Measurements from ENCODE around the gene CYSRT1. TPM values are rescaled to one million over a fixed set of nuclear protein-coding genes. Genes with fewer than 3 reads are reported as not detected.

CYSRT1 gene
- total and polyA plus RNA-seq, 2 donors (not counting 1 experiment from before 2014, with no cell fraction given): 0.22 to 0.51 TPM

GRCh38 chr9:137226338-137227053, 1.5 kb downstream of the CYSRT1 start:
- Mint-ChIP-seq H3K27me3 (peaks cover 4% of the 10 kb centered on the region), H3K9me3 (ENCODE audit: insufficient read depth) (no peaks in the 10 kb centered on the region), H3K27ac (no peak overlapping the region), H3K4me3 (no peak overlapping the region), H3K4me1 (peaks cover 14% of the 10 kb centered on the region)
- no peaks in the 10 kb centered on the region for H3K36me3 ChIP-seq (replicated peaks in 1 of 2; ENCODE audit: control extremely low read depth in 1 of 2, control insufficient read depth in 1 of 2, extremely low read depth in 1 of 2, insufficient read depth in 2 of 2, low read length in 1 of 2)
- TF ChIP-seq EZH2 (IDR thresholded peaks at IDR 0.05; ENCODE audit: borderline replicate concordance, insufficient read depth, low read depth, low read length, poor library complexity, severe bottlenecking) (no peak), CTCF (IDR thresholded peaks at IDR 0.05) (no peak)
- ChIA-PET CTCF (interaction anchor here (0.6 to 7.0 kb wide), 17 partner anchors 12 to 197 kb away, joined by 3 to 76 read pairs (median 5); partner anchors contain the start of genes ANAPC2, NELFB, NPDC1 and SSNA1), POLR2A (interaction anchor here (0.8 kb wide), 1 partner anchor 180 kb away, joined by 5 read pairs; no protein-coding TSS in a partner anchor)
- no peak overlapping the region for H3K4me3 ChIP-seq (ENCODE audit: control extremely low read depth in 1 of 5, extremely low read depth in 1 of 5, insufficient read depth in 1 of 5, low read depth in 2 of 5, low read length in 4 of 5)
- H3K4me2 ChIP-seq (replicated peaks; ENCODE audit: low read depth, low read length, poor library complexity, severe bottlenecking): no peak overlapping the region
- no peaks in the 10 kb centered on the region for H3K9me3 ChIP-seq (ENCODE audit: control extremely low read depth in 1 of 3, control insufficient read depth in 2 of 3, insufficient read depth in 1 of 3, low read length in 2 of 3)
- peaks cover 13 to 31% of the 10 kb centered on the region in 2 donors for H3K4me1 ChIP-seq (ENCODE audit: control insufficient read depth in 2 of 2, insufficient read depth in 2 of 2, low read length in 2 of 2)
- WGBS (ENCODE audit: insufficient coverage): 79% methylated on average over 17 of the region's 18 CpGs
- no peaks in the 10 kb centered on the region for H3K79me2 ChIP-seq (ENCODE audit: control insufficient read depth, insufficient read depth, low read length)
- no peak overlapping the region for H3K9ac ChIP-seq (ENCODE audit: low read length)
- H4K20me1 ChIP-seq (ENCODE audit: control insufficient read depth, insufficient read depth, low read length, poor library complexity, severe bottlenecking): no peaks in the 10 kb centered on the region
- H2AFZ ChIP-seq (ENCODE audit: insufficient read depth, low read depth, low read length, poor library complexity, severe bottlenecking): no peak overlapping the region
- ATAC-seq (ENCODE audit: low read depth) (no peak), DNase-seq (no peak)
- no peak overlapping the region for H3K27ac ChIP-seq (ENCODE audit: low read length in 2 of 2)
- H3K27me3 ChIP-seq (replicated peaks in 1 of 4; ENCODE audit: control extremely low read depth in 1 of 4, control insufficient read depth in 3 of 4, insufficient read depth in 4 of 4, low read length in 3 of 4): peaks cover 0 to 35% (median 2%) of the 10 kb centered on the region in 4 experiments
- intact Hi-C loops (cut with micrococcal nuclease): loop anchor here (1.0 kb wide), 2 partner anchors 38 to 108 kb away; partner anchors contain the start of genes ANAPC2 and SSNA1
